Type B pancreatic cell (in vitro differentiated cells): ENCODE measurements around the gene KMT2B. TPM values are rescaled to one million over a fixed set of nuclear protein-coding genes. Genes with fewer than 3 reads are reported as not detected.

ENCODE experiments used
- DNase-seq: peaks from one replicate; pipeline ENCODE4 v3.0.0; 2021; ENCODE audit warnings: mixed read lengths; ENCODE audit not compliant: unreplicated experiment; ENCODE audit errors: extremely low spot score
- H3K27ac Mint-ChIP-seq: 2 replicates; pipeline ENCODE4 v1.8.0; 2021; ENCODE audit warnings: mild to moderate bottlenecking, mixed read lengths
- H3K27me3 Mint-ChIP-seq: 2 replicates; pipeline ENCODE4 v1.8.0; 2021; ENCODE audit warnings: mixed read lengths
- H3K36me3 Mint-ChIP-seq: 2 replicates; pipeline ENCODE4 v1.8.0; 2021; ENCODE audit warnings: mixed read lengths
- H3K4me1 Mint-ChIP-seq: one replicate; pipeline ENCODE4 v1.8.0; 2021; ENCODE audit warnings: mixed read lengths; ENCODE audit not compliant: unreplicated experiment
- H3K4me3 Mint-ChIP-seq: 2 replicates; pipeline ENCODE4 v1.8.0; 2021; ENCODE audit warnings: mild to moderate bottlenecking, mixed read lengths
- H3K9me3 Mint-ChIP-seq: 2 replicates; pipeline ENCODE4 v1.8.0; 2021; ENCODE audit warnings: mixed read lengths
- total RNA-seq: library from RNA; stranded (reverse); gene quantifications from 2 replicates; pipeline ENCODE4 v1.2.1, GENCODE V29; 2021; ENCODE audit warnings: low replicate concordance
- TF ChIP-seq, protein P1 (sequence below): fragments of 200-600 bp; sonication (generic); conservative IDR thresholded peaks from 2 replicates; pipeline ENCODE4 v1.5.0; 2021; ENCODE audit warnings: antibody characterized with exemption, mild to moderate bottlenecking

Gene KMT2B
- total RNA-seq, 1 donor from 2014 or later: 55.4 TPM

DNA sequence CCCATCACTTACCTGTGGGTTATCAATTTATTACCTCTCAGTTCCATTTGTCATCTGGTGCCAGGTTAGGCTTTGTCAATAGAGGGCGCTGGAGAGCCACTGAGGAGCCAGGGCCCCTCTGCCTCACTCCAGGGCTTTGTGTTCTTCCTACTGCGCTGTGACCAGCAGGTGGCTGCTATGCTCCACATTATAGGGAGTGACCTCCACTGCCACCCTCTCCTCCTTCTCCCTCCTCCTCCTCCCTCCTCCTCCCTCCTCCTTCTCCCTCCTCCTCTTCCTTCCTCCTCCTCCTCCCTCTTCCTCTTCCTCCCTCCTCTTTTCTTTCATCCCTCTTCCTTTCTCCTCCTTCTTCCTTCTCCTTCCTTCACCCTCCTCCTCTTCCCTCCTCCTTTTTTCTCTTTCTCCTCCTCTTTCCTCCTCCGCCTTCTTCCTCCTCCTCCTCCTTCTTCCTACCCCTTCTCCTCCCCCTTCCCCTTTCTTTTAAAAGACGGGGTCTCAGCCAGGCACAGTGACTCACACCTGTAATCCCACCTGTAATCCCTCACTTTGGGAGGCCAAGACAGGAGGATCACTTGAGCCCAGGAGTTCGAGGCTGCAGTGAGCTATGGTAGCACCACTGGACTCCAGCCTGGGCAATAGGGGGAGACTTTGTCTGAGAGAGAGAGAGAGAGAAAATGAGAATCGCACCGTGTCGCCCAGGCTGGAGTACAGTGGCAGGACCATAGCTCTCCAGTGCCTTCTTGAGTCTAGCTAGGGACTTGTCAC, 23.8 kb upstream of the KMT2B start:
- no peaks in the 10 kb centered on the region for H3K9me3 Mint-ChIP-seq

DNA sequence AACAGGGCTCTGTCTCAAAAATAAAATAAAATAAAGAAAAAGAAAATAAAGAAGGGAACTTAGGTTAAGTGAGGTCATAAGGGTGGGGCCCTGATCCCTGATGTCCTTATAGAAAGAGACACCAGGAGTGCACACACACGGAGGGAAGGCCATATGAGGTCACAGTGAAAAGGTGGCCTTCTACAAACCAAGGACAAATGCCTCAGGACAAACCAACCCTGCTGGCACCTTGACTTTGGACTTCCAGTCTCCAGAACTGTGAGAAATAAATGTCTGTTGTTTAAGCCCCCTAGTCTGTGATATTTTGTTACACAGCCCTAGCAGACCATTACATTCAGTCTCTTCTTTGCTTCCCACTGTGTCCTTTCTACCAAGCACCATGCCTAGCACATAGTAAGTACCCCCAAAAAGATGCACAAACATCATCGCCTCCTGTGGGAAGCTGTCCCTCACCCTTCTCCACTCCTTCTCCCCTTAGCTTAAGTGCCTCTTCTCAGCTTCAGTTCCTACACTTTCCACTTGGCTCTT, 21.8 kb upstream of the KMT2B start:
- Mint-ChIP-seq H3K27me3 (no peaks in the 10 kb centered on the region), H3K9me3 (no peaks in the 10 kb centered on the region), H3K27ac (no peak overlapping the region), H3K4me1 (peaks cover 4% of the 10 kb centered on the region), H3K4me3 (no peak overlapping the region), H3K36me3 (no peaks in the 10 kb centered on the region)
- DNase-seq: no peak
- TF ChIP-seq, protein P1, sequence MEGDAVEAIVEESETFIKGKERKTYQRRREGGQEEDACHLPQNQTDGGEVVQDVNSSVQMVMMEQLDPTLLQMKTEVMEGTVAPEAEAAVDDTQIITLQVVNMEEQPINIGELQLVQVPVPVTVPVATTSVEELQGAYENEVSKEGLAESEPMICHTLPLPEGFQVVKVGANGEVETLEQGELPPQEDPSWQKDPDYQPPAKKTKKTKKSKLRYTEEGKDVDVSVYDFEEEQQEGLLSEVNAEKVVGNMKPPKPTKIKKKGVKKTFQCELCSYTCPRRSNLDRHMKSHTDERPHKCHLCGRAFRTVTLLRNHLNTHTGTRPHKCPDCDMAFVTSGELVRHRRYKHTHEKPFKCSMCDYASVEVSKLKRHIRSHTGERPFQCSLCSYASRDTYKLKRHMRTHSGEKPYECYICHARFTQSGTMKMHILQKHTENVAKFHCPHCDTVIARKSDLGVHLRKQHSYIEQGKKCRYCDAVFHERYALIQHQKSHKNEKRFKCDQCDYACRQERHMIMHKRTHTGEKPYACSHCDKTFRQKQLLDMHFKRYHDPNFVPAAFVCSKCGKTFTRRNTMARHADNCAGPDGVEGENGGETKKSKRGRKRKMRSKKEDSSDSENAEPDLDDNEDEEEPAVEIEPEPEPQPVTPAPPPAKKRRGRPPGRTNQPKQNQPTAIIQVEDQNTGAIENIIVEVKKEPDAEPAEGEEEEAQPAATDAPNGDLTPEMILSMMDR: no peak

More for the DNA sequence above, 23.8 kb upstream of the KMT2B start:
- no peaks in the 10 kb centered on the region for H3K36me3 Mint-ChIP-seq
- TF ChIP-seq, protein P1: peak; percentile 98
- H3K4me1 Mint-ChIP-seq: peaks cover 4% of the 10 kb centered on the region
- peak overlapping the region; percentile 43 for H3K27ac Mint-ChIP-seq
- no peak overlapping the region for H3K4me3 Mint-ChIP-seq
- DNase-seq: peak; percentile 84
- no peaks in the 10 kb centered on the region for H3K27me3 Mint-ChIP-seq

DNA sequence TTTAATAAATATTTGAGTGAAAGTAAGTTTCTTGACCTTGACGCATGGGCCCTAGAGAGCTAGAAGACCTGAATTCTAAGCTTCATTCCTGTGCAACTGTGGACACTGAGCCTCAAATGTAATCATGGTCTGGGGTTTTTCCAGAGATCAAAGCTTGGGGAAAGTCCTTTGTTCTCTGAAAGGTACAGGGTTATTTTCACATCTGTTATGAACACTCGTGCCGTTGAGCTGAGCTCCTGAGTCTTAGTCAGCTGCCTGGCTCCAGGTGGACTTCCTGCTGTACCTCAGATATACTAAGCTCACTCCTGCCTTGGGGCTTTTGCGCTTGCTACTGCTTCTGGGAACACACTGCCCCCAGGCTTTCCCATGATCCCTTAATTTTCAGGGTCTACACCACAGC, 21.0 kb upstream of the KMT2B start:
- Mint-ChIP-seq H3K36me3 (no peaks in the 10 kb centered on the region), H3K27me3 (no peaks in the 10 kb centered on the region), H3K9me3 (no peaks in the 10 kb centered on the region), H3K4me1 (peaks cover 4% of the 10 kb centered on the region), H3K4me3 (no peak overlapping the region), H3K27ac (no peak overlapping the region)
- TF ChIP-seq, protein P1: no peak
- no peak for DNase-seq

DNA sequence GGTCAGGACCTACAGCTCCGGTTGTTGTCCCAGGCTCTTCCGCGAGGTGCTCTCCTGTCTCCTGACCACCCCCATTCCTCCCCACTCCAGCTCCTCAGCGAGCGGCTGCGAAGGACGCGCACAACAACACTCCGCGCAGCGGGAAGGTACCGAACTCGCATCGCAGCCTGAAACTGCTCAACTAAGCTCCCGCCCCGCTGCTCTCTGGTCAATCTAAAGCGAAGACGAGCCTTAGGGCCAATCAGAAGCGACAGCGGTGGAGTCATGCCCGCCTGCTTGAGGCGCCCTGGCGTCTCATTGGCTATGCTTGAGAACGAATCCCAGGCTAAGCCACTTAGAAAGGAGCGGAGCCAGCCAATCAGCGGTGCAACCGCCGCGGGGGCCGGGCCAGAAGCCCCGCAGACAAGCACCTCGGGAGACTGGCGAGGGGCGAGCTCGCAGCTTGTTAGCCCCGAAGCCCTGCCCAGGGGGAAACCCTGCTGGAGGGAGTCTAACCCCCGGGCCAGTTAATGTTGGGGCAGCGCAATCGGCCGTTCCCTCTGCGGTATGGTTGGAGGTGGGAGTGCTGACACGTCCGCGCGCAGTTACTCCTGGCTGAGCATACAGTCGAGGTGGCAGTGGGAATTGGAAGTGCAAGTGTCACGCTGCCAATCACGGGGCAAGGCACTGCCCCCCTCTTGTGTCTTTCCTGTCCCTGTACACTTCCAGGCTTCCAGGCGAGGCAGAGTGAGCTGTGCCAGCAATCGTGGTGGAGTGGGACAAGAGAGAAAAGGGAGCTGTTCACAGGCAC, 15.4 kb upstream of the KMT2B start:
- TF ChIP-seq, protein P1: no peak
- peak overlapping the region; percentile 96 for H3K4me3 Mint-ChIP-seq
- H3K4me1 Mint-ChIP-seq: peaks cover 5% of the 10 kb centered on the region
- H3K9me3 Mint-ChIP-seq: peaks cover 3% of the 10 kb centered on the region
- peaks cover 4% of the 10 kb centered on the region for H3K27me3 Mint-ChIP-seq
- H3K36me3 Mint-ChIP-seq: no peaks in the 10 kb centered on the region
- H3K27ac Mint-ChIP-seq: peak overlapping the region; percentile 78
- peak; percentile 91 for DNase-seq

DNA sequence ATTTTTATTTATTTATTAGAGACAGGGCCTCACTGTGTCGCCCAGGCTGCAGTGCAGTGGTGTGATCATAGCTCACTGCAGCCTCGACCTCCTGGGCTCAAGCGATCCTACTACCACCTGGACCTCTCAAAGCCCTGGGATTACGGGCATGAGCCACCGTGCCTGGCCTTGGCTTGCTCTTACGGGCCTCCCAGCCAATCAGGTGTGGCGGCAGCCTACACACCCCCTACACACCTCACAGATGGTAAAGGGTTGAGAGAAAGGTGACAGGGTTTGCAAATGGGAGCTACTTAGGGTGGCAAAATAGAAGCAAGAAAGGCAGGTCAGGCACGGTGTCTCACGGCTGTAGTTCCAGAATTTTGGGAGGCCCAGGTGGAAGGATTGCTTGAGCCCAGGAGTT, 14.5 kb upstream of the KMT2B start:
- DNase-seq: no peak
- H3K27ac Mint-ChIP-seq: no peak overlapping the region
- H3K4me3 Mint-ChIP-seq: no peak overlapping the region
- TF ChIP-seq, protein P1: no peak
- peaks cover 5% of the 10 kb centered on the region for H3K4me1 Mint-ChIP-seq
- no peaks in the 10 kb centered on the region for H3K36me3 Mint-ChIP-seq
- H3K9me3 Mint-ChIP-seq: peaks cover 3% of the 10 kb centered on the region
- peaks cover 4% of the 10 kb centered on the region for H3K27me3 Mint-ChIP-seq
